HEK293 (cell line): ENCODE measurements around the gene TXNDC9.

ENCODE experiments used
- GLIS1 ChIP-seq: fragments of 450-650 bp; formaldehyde crosslinking; IDR thresholded peaks from 2 replicates; pipeline ENCODE4 v1.5.1; 2016; ENCODE audit warnings: missing biosample characterization, missing genetic modification characterization
- HOXC10 ChIP-seq: sonication (generic); formaldehyde crosslinking; IDR thresholded peaks from 2 replicates; pipeline ENCODE4 v1.8.1; 2023; ENCODE audit warnings: mild to moderate bottlenecking, missing genetic modification reagents
- MZF1 ChIP-seq: fragments of 450-650 bp; formaldehyde crosslinking; IDR thresholded peaks from 2 replicates; pipeline ENCODE4 v1.5.1; 2017; ENCODE audit warnings: missing biosample characterization, missing genetic modification characterization, borderline replicate concordance
- ZBTB20 ChIP-seq: fragments of 450-650 bp; formaldehyde crosslinking; IDR thresholded peaks from 2 replicates; pipeline ENCODE4 v1.5.1; 2016; ENCODE audit warnings: missing biosample characterization, missing genetic modification characterization
- ZEB2 ChIP-seq: fragments of 450-650 bp; formaldehyde crosslinking; IDR thresholded peaks from 2 replicates; pipeline ENCODE4 v1.5.1; 2016; ENCODE audit warnings: missing biosample characterization, missing genetic modification characterization
- ZIC2 ChIP-seq: fragments of 450-650 bp; formaldehyde crosslinking; IDR thresholded peaks from 2 replicates; pipeline ENCODE4 v1.5.1; 2016; ENCODE audit warnings: missing biosample characterization, missing genetic modification characterization
- ZNF133 ChIP-seq: fragments of 450-650 bp; formaldehyde crosslinking; IDR thresholded peaks from 2 replicates; pipeline ENCODE4 v1.5.1; 2016; ENCODE audit warnings: missing biosample characterization, missing genetic modification characterization
- ZNF174 ChIP-seq: fragments of 450-650 bp; formaldehyde crosslinking; IDR thresholded peaks from 2 replicates; pipeline ENCODE4 v1.5.0; 2017; ENCODE audit warnings: missing biosample characterization, mild to moderate bottlenecking, missing genetic modification characterization
- ZNF510 ChIP-seq: fragments of 450-650 bp; formaldehyde crosslinking; IDR thresholded peaks from 2 replicates; pipeline ENCODE4 v1.5.1; 2018; ENCODE audit warnings: mild to moderate bottlenecking, missing genetic modification characterization, missing biosample characterization; ENCODE audit not compliant: insufficient replicate concordance
- ZNF76 ChIP-seq: fragments of 450-650 bp; formaldehyde crosslinking; IDR thresholded peaks from 2 replicates; pipeline ENCODE4; 2016; ENCODE audit warnings: low read depth, missing biosample characterization, missing genetic modification characterization, borderline replicate concordance
- ZNF777 ChIP-seq: fragments of 450-650 bp; formaldehyde crosslinking; IDR thresholded peaks from 2 replicates; pipeline ENCODE4 v1.5.1; 2017; ENCODE audit warnings: missing biosample characterization, missing genetic modification characterization, borderline replicate concordance
- TF ChIP-seq, protein P1 (sequence below): fragments of 450-650 bp; formaldehyde crosslinking; IDR thresholded peaks from 2 replicates; pipeline ENCODE4 v1.5.1; 2016; ENCODE audit warnings: missing biosample characterization, missing genetic modification characterization
- TF ChIP-seq, protein P2 (sequence below): fragments of 450-650 bp; formaldehyde crosslinking; conservative IDR thresholded peaks from 2 replicates; pipeline ENCODE4 v1.5.1; 2016; ENCODE audit warnings: low read depth, missing biosample characterization, missing genetic modification characterization
- TF ChIP-seq, protein P3 (sequence below): fragments of 450-650 bp; formaldehyde crosslinking; IDR thresholded peaks from 2 replicates; pipeline ENCODE4 v1.5.1; 2017; ENCODE audit warnings: missing biosample characterization, missing genetic modification characterization
- TF ChIP-seq, protein P4 (sequence below): fragments of 450-650 bp; formaldehyde crosslinking; IDR thresholded peaks from 2 replicates; pipeline ENCODE4 v1.5.1; 2016; ENCODE audit warnings: missing biosample characterization, missing genetic modification characterization
- TF ChIP-seq, protein P5 (sequence below): fragments of 450-650 bp; formaldehyde crosslinking; IDR thresholded peaks from 2 replicates; pipeline ENCODE4 v1.5.1; 2016; ENCODE audit warnings: missing biosample characterization, missing genetic modification characterization
- TF ChIP-seq, protein P6 (sequence below): fragments of 450-650 bp; formaldehyde crosslinking; conservative IDR thresholded peaks from 2 replicates; pipeline ENCODE4 v1.5.1; 2016; ENCODE audit warnings: low read depth, missing biosample characterization, missing genetic modification characterization

The TXNDC9 gene

DNA sequence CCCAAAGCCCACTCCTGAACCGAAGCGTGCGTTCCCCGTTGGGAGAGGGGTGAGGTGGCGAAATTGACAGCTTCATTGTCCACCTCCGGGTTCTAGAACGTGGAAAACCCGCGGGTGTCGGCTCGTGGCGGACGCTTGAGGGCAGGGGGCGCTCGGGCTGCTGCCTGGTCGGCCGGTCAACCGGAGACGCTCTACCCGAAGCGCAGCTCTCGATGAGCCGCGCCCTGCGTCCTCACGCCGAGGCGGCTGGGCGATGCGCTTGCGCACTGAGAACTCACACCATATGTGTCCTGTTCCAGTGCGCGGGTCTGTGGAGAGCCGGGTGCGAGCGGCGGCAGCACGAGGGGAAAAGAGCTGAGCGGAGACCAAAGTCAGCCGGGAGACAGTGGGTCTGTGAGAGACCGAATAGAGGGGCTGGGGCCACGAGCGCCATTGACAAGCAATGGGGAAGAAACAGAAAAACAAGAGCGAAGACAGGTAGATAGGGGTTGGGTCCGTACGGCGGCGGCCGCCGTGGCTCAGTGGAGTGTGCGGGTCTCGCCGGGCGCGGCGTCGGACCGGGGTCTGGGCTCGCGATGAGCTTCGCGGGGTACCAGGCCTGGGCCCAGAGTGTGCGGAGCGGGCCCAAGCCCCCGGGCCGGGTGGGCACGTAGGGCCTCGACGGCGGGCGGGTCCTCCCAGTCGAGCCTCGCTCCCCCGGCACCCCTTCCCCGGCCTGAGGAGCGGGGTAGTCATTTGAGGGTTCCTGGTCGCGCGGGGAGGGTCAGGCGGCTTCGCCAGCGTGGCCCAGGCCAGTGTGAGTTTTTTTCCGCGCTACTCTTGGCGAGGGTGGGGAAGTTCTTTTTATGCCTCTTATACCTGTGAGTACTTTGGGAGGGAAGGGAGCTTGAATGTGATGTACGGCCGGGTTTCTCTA is 1.2 kb upstream of the TXNDC9 start, which contains the start of gene EIF5B (continued):
- TF ChIP-seq ZNF777 (tag by site-specific recombination) = 0 out of 2 replicates have a peak, but pooled peaks have one; percentile 8
- TF ChIP-seq HOXC10 (CRISPR knock-in tag) = no peak
- TF ChIP-seq, protein P1, sequence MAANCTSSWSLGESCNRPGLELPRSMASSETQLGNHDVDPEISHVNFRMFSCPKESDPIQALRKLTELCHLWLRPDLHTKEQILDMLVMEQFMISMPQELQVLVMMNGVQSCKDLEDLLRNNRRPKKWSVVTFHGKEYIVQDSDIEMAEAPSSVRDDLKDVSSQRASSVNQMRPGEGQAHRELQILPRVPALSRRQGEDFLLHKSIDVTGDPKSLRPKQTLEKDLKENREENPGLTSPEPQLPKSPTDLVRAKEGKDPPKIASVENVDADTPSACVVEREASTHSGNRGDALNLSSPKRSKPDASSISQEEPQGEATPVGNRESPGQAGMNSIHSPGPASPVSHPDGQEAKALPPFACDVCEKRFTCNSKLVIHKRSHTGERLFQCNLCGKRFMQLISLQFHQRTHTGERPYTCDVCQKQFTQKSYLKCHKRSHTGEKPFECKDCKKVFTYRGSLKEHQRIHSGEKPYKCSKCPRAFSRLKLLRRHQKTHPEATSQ = no peak
- TF ChIP-seq ZNF76 (tag by site-specific recombination) = peak; percentile 50
- no peak for TF ChIP-seq GLIS1
- TF ChIP-seq ZIC2 (tag by site-specific recombination) = 0 out of 2 replicates have a peak, but pooled peaks have one; percentile 6
- TF ChIP-seq ZEB2 = peak; percentile 61; the same call in 1 of the 2 replicates
- TF ChIP-seq ZNF133 = no peak
- TF ChIP-seq ZNF174 (tag by site-specific recombination) = no peak
- TF ChIP-seq ZNF510 (tag by site-specific recombination) = no peak
- TF ChIP-seq, protein P2, sequence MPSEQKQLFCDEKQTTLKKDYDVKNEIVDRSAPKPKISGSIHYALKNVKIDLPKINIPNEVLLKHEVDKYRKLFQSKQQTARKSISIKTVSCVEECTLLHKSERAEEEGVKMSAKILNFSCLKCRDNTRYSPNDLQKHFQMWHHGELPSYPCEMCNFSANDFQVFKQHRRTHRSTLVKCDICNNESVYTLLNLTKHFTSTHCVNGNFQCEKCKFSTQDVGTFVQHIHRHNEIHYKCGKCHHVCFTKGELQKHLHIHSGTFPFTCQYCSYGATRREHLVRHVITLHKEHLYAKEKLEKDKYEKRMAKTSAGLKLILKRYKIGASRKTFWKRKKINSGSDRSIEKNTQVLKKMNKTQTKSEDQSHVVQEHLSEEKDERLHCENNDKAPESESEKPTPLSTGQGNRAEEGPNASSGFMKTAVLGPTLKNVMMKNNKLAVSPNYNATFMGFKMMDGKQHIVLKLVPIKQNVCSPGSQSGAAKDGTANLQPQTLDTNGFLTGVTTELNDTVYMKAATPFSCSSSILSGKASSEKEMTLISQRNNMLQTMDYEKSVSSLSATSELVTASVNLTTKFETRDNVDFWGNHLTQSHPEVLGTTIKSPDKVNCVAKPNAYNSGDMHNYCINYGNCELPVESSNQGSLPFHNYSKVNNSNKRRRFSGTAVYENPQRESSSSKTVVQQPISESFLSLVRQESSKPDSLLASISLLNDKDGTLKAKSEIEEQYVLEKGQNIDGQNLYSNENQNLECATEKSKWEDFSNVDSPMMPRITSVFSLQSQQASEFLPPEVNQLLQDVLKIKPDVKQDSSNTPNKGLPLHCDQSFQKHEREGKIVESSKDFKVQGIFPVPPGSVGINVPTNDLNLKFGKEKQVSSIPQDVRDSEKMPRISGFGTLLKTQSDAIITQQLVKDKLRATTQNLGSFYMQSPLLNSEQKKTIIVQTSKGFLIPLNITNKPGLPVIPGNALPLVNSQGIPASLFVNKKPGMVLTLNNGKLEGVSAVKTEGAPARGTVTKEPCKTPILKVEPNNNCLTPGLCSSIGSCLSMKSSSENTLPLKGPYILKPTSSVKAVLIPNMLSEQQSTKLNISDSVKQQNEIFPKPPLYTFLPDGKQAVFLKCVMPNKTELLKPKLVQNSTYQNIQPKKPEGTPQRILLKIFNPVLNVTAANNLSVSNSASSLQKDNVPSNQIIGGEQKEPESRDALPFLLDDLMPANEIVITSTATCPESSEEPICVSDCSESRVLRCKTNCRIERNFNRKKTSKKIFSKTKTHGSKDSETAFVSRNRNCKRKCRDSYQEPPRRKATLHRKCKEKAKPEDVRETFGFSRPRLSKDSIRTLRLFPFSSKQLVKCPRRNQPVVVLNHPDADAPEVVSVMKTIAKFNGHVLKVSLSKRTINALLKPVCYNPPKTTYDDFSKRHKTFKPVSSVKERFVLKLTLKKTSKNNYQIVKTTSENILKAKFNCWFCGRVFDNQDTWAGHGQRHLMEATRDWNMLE (tag by site-specific recombination) = no peak
- peak; percentile 14; the same call in 1 of the 2 replicates for TF ChIP-seq ZBTB20 (tag by site-specific recombination)
- TF ChIP-seq, protein P3, sequence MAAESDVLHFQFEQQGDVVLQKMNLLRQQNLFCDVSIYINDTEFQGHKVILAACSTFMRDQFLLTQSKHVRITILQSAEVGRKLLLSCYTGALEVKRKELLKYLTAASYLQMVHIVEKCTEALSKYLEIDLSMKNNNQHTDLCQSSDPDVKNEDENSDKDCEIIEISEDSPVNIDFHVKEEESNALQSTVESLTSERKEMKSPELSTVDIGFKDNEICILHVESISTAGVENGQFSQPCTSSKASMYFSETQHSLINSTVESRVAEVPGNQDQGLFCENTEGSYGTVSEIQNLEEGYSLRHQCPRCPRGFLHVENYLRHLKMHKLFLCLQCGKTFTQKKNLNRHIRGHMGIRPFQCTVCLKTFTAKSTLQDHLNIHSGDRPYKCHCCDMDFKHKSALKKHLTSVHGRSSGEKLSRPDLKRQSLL (tag by site-specific recombination) = peak; percentile 86; the same call in 1 of the 2 replicates
- TF ChIP-seq, protein P4, sequence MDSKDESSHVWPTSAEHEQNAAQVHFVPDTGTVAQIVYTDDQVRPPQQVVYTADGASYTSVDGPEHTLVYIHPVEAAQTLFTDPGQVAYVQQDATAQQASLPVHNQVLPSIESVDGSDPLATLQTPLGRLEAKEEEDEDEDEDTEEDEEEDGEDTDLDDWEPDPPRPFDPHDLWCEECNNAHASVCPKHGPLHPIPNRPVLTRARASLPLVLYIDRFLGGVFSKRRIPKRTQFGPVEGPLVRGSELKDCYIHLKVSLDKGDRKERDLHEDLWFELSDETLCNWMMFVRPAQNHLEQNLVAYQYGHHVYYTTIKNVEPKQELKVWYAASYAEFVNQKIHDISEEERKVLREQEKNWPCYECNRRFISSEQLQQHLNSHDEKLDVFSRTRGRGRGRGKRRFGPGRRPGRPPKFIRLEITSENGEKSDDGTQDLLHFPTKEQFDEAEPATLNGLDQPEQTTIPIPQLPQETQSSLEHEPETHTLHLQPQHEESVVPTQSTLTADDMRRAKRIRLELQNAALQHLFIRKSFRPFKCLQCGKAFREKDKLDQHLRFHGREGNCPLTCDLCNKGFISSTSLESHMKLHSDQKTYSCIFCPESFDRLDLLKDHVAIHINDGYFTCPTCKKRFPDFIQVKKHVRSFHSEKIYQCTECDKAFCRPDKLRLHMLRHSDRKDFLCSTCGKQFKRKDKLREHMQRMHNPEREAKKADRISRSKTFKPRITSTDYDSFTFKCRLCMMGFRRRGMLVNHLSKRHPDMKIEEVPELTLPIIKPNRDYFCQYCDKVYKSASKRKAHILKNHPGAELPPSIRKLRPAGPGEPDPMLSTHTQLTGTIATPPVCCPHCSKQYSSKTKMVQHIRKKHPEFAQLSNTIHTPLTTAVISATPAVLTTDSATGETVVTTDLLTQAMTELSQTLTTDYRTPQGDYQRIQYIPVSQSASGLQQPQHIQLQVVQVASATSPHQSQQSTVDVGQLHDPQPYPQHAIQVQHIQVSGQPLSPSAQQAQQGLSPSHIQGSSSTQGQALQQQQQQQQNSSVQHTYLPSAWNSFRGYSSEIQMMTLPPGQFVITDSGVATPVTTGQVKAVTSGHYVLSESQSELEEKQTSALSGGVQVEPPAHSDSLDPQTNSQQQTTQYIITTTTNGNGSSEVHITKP = peak; percentile 50
- no peak for TF ChIP-seq MZF1 (tag by site-specific recombination)
- TF ChIP-seq, protein P5, sequence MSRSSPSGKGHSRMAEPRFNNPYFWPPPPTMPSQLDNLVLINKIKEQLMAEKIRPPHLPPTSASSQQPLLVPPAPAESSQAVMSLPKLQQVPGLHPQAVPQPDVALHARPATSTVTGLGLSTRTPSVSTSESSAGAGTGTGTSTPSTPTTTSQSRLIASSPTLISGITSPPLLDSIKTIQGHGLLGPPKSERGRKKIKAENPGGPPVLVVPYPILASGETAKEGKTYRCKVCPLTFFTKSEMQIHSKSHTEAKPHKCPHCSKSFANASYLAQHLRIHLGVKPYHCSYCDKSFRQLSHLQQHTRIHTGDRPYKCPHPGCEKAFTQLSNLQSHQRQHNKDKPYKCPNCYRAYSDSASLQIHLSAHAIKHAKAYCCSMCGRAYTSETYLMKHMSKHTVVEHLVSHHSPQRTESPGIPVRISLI (tag by site-specific recombination) = peak; percentile 38; the same call in 1 of the 2 replicates
- TF ChIP-seq, protein P6, sequence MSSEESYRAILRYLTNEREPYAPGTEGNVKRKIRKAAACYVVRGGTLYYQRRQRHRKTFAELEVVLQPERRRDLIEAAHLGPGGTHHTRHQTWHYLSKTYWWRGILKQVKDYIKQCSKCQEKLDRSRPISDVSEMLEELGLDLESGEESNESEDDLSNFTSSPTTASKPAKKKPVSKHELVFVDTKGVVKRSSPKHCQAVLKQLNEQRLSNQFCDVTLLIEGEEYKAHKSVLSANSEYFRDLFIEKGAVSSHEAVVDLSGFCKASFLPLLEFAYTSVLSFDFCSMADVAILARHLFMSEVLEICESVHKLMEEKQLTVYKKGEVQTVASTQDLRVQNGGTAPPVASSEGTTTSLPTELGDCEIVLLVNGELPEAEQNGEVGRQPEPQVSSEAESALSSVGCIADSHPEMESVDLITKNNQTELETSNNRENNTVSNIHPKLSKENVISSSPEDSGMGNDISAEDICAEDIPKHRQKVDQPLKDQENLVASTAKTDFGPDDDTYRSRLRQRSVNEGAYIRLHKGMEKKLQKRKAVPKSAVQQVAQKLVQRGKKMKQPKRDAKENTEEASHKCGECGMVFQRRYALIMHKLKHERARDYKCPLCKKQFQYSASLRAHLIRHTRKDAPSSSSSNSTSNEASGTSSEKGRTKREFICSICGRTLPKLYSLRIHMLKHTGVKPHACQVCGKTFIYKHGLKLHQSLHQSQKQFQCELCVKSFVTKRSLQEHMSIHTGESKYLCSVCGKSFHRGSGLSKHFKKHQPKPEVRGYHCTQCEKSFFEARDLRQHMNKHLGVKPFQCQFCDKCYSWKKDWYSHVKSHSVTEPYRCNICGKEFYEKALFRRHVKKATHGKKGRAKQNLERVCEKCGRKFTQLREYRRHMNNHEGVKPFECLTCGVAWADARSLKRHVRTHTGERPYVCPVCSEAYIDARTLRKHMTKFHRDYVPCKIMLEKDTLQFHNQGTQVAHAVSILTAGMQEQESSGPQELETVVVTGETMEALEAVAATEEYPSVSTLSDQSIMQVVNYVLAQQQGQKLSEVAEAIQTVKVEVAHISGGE (tag by site-specific recombination) = peak; percentile 62
